Urothelium cell line (cell line): ENCODE data around the gene NCEH1.
"Not testable (repeated sequence)": the region's sequence is repeated elsewhere in the genome, so short reads cannot be mapped to it uniquely, and the experiment has no call there.

ENCODE experiments used
- DNase-seq: peaks from one replicate; pipeline ENCODE4 v3.0.0; 2011; ENCODE audit warnings: low spot score, mixed read lengths
- FAIRE-seq: peaks from 2 replicates; lab custom pipeline; 2011; peaks lifted over from hg19 to GRCh38; lab: Jason Lieb, UNC

NCEH1 gene

DNA sequence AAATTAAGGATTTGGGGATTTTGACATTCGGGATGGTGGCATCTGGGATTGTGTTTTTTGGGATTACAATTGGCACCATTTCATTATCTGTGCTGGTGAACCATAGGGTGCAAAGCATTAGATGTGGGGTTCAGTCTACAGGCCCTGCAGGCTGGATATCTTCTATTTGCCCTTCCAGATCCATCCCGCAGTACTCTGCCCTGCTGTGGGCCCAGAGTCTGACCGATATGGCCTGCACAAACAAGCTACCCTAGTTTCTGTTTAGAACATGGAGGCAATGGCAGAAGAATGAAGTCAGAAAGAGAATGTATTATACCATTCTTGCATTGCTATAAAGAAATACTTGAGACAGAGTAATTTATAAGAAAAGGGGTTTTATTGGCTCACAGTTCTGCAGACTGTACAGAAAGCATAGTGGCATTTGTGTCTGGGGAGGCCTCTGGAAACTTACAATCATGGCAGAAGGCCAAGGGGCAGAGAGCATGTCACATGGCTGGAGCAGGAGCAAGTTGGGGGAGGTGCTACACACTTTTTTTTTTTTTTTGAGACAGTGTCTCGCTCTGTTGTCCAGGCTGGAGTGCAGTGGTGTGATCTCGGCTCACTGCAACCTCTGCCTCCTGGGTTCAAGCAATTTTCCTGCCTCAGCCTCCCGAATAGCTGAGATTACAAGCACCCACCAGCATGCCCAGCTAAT, 93.7 kb downstream of the NCEH1 start:
- no peak for DNase-seq
- FAIRE-seq, result no peak

DNA sequence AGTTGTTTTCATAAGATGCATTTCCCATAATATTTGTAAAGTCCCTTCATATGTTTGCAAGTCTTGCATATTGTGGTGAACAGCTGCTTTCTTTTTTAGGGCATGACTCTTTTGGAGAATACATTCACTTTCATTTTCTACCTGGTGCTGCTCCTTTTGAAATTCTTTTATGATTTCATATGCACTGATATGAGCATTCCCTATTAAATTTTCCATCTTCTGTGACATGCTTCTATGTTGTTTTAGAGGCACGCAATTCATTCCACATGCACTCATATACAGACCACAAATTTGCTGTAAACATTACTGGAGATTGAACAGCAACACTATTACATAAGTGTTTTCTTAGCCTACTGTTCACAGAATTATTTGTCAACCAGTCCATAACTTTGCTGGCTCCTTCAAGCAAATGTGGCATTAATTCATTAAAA, 94.8 kb downstream of the NCEH1 start:
- FAIRE-seq (no peak), DNase-seq (no peak)

DNA sequence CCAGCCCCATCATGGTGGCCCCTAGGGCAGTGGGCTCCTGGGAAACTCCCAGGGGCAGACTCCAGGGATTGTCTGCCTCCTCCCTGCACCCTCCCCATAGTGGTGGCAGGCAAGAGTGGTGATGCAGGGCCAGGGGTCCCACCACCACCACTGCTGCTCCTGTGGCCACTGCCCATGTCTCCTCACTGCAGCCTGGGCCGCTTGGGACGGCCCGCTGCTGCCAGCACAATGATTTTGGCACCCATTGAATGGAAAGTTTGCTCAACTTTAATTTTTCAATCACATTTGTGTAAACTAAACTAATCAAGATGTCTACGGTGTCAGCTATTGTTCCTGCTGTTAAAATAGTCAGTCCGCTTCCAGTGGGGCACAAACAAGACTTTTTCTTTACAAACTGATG, 95.6 kb downstream of the NCEH1 start:
- FAIRE-seq, result no peak
- no peak for DNase-seq

DNA sequence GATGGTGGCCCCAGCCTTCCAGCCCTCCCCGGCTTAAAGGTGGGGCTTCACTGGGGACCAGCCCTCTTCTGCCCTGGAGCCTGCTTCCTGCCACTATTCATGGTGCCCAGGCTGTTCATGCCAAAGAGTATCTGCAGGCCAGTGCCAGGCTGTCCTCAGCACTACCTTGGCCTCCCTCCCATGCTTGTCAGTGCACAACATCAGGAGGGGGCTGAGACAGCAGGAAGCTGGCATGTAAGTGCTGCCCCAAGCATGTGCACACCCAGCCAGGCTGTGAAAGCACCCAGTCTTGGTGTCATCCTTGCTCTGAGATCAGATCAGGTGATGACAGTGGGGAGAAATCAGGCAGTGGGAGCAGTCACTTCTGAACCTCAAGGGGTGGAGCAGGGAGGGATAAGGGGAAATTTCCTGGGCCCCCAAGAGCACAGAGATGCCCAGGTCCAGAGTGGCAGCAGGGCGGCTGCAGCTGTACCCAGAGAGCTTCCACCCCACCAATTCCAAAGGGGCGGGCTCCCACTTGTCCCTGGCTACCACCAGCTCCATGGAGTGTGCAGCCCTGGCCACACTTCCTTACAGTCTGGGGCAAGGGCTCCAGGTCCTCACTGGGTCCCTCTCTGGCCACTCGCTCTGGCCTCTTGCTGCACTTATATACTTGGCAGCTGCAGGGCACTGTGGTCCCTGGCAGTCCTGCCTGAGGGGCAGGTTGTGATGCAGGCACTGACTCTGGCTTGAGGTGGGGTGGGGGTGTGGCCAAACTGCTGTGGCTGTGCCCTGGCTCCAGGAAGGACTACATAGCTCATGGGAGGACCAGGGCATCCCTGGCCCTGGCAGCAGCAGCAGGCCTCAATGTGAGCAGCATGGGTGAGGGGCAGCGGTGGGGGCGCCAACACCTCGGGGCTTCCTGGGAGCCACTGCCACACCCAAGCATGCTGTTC, 96.3 kb downstream of the NCEH1 start:
- DNase-seq (no peak), FAIRE-seq (no peak)

DNA sequence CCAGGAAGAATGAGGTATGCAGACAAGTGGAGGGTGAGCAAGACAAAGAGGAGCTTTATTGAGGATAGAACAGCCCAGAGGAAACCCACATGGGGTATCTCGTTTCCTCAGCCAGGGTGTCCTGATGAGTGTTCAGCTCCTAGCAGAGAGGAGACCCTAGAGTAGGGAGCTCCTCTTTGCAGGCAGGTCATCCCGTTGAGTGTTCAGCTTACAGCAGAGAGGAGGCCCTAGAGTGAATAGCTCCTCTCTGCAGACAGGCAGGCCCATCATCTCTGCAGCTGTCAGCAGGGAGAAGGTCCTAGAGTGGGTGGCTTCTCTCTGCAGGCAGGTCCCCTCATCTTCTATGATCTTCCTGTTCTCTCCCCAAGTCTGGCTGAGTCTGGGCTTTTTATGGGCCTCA, 97.0 kb downstream of the NCEH1 start:
- DNase-seq (no peak), FAIRE-seq (no peak)

DNA sequence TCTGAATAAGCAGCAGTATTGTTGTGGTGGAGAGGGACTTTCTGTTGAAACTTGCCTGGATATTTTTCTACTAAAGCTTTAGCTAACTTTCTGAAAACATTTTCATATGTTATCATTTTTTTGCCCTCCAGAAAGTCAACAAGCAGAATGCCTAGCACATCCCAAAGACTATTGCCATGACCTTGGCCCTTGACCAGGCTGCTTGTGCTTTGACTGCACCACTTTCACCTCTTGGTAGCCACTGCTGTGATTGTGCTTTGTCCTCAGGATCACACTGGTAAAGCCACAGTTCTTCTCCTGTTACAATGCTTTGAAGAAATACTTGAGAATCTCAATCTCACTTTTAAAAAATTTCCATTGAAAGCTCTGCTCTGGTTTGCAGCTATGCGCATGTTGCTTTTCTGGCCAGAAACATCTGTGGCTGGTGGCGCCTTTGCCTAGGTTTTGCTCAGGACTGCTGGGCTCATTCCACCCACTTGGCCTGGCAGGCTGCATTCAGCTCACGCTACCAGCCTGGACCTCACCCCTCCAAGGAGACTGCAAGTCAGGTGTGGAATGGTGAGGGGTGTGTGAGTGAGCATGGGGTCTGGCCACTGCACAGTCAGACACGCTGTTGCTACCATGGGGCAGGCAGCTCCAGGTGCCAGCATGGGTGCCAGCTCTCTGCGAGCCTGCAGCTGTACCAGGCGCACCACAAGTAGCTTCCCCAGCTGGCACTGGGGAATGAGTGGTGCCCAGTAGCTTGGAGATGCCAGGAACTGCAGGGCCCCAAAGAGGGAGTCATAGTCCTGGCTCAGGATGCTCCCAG, 97.8 kb downstream of the NCEH1 start:
- no peak for FAIRE-seq

DNA sequence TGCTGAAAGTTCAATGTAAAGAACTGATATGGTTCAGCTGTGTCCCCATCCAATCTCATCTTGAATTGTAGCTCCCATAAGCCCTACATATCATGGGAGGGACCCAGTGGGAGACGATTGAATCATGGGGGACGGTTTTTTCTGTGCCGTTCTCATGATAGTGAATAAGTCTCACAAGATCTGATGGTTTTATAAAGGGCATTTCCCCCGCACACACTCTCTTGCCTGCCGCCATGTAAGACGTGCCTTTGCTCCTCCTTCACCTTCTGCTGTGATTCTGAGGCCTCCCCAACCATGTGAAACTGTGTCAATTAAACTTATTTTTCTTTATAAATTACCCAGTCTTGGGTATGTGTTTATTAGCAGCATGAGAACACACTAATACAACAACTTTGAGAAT, 101.1 kb downstream of the NCEH1 start:
- FAIRE-seq, result no peak

More for the DNA sequence above, 97.8 kb downstream of the NCEH1 start:
- DNase-seq, result no peak

DNA sequence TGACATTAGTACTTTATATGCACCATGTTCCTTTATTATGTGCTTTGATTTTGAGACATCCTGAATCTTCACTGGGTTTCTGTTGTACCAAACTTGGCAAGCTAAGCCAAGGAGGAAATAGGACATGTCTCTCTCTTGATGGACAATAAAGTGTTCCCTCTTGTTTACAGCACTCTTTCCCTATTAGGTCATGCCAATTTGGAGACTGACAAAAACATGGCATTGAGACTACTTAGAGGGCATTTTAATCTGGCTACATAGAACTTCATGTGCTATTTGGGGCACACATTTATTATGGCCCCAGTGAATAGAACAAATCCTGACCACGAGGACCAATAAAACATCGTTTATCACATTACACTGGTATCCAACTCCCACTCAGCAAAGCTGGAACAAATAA, 102.3 kb downstream of the NCEH1 start:
- FAIRE-seq, result no peak
- DNase-seq, result no peak

More for the DNA sequence above, 101.1 kb downstream of the NCEH1 start:
- no peak for DNase-seq

DNA sequence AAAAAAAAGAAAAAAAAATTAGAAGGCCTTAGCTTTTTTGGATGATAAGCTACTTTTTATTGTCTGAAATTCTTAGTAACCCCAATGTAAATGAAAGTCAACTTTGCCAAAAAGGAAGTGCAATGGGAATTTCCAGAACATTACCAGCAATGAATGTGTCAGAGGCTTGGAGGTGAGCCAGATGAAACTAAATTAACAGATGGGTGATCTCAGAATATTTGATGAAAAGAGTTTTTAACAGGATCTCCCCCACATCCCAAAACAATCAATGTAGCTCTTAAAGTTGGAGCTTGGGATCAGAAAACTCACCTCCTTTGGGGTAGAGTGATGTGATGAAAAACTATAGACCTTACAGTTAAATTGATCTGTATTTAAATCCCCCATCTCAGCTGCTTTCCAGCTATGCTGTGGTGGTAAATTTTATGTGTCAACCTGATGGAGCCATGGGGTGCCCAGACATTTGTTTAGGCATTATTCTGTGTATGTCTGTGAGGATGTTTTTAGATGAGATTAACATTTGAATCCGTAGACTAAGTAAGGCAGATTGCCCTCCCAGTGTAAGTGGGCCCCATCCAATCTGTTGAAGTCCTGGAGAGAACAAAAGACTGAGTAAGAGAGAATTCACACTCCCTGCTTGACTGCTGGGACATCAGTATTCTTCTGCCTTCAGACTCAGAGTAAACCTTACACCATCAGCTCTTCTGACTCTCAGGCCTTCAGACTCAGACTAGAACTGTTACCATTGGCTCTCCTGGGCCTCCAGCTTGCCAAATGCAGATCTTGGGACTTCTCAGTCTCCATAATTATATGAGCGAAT, 103.4 kb downstream of the NCEH1 start:
- DNase-seq (no peak), FAIRE-seq (no peak)

DNA sequence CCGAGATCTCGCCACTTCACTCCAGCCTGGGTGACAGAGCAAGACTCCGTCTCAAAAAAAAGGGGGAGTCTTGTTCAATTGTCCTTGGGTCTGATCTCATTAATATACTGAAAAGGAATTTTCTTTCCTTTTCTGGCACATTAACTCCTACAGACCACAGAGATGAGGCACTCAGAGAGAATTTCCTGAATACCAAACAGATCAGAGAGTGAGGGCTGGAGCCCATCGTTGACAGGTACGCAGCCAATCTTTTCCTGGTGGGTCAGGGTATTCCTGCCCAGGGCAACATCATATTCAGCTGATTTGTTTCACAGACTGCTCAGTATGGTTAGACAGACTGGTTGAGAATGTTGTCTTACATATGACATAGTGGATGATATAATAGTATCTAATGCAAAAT, 104.8 kb downstream of the NCEH1 start:
- no peak for FAIRE-seq
- DNase-seq, result peak; percentile 29

DNA sequence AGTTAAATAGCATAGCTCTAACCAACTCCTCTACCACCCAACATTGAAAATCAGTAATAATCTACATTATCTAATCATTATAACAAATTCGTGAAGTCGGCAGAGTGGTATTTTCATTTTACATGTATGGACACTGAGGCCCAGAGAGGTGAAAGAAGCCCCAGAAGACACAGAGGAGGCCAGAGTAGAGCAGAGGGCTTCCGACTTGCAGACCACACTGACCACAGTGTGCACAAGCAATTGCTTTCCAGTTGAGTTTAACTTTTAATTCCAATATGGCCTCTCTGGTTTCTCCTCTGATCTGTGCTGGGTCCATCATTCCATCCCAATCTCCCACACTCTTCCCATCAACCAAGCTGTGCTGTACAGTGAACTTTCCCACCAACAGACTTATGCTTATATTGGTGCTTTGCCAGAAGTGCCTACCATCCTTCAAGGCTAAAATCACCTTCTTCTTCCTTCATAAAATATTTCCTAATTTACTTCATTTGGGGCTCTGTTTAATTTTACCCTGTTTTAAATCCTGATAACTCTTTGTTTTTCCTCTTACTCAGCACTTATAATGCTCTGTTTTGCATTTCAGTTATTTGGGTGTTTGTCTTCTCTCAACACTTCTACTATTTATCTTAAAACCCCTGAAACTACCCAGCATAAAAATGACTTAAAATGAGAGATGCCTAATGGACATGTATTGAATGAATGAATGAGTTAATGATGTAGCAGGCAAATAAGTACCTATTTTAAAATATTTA, 105.8 kb downstream of the NCEH1 start:
- FAIRE-seq (no peak), DNase-seq (no peak)

DNA sequence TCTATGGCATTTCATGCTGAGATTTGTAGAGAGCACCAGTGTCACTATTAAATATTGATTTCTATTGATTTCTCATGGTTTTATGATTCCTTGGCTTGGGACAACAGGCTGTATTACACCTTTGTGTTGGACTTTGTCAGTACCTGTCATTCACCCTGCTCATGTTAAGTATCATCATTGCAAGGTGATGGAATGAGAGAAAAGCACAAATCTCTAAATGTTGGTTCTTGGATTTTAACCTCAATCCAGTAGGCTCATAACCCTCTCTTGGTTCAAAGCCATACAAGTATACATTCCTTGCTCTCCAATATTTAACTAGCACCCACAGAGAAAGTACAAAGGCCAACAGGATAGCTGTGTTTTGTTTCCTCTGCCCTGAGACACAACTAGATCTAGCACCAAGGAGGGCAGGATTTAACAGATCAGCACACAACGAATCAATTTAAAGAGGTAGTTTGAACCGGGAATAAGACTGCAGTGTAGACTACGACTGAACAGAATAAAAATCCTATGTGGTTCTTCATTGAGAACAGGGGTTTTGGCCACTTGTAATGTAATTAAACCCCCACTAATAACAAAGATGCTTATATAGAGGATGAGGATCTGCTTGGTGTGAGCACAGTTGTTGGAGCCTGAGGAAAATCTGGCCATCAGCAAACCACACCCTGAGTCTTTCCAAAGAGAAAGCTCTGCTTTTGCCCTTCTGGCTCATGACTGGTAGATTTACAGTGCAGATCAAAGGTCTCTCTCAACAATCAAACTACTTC, 109.6 kb downstream of the NCEH1 start:
- FAIRE-seq (no peak), DNase-seq (no peak)

DNA sequence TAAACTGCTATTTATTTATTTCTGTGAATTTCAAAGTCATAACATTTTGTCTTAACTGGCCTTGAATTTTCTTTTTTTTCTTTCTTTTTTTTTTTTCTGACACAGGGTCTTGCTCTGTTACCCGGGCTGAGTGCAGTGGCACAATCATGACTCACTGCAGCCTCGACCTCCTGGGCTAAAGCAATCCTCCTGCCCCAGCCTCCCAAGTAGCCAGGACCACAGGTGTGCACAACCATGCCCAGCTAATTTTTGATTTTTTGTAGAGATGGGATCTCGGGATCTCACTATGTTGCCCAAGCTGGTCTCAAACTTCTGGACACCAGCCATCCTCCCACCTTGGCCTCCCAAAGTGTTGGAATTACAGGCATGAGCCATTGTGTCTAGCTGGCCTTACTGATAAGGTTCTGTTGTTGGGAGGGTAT, 110.2 kb downstream of the NCEH1 start:
- FAIRE-seq (no peak), DNase-seq (no peak)

DNA sequence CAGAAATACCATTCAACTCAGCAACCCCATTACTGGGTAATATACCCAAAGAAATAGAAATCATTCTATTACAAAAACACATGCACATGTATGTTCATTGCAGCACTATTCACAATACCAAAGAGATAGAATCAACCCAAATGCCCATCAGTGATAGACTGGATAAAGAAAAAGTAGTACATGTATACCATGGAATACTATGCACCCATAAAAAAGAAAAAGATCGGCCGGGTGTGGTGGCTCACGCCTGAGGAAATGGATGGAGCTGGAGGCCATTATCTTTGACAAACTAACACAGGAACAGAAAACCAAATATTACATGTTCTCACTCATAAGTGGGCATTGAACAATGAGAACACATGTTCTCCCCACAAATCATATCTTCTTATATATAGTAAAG, 112.0 kb downstream of the NCEH1 start:
- FAIRE-seq (no peak), DNase-seq (no peak)

DNA sequence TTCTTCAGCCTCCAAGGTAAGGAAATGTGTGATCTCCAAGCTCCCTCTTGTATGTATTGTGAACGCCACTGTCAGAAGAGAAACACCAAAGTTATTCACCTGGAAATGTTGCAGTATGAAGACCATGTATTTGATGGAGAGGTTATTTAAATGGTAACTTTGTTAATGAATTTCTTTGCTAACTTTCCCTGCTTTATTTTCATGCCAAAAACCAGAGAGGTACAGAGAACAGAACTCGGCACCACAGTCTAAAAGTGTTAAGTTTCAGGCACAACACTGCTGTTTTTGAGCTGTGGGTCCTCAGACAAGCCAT, 114.5 kb downstream of the NCEH1 start:
- DNase-seq (no peak), FAIRE-seq (no peak)

DNA sequence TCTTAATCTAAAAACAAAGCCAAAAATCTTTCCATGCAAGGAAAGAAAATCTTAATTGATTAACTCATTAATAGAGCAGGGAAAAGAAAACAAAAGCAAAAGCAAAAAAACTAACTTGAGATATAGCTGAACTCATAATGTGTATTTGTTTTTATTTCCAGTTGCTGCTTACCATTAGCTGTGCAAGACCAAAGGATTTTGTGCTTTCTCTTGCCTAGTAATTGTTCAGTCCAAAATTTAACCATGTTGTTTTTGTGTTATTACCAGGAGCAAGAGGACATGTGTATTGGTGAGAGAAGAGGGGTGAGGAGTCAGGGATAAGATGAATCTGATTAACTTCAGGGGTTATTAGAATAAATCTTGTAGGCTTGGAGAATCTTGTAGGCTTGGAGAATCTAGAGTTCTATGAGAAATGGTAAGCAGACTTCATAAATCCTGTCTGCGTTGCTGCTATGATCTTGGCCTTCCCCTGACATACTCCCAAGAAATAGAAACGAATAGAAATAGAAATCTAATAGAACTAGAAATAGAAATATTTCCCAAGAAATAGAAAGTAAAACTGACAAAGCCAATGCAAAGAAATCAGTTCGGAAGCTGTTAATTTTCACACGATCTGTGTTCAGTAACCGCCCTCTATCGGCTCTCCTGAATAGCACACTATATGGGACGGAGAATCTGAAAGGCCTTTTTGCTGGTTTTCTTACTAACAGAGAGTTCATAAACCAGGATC, 115.0 kb downstream of the NCEH1 start:
- DNase-seq (peak; percentile 46), FAIRE-seq (no peak)

DNA sequence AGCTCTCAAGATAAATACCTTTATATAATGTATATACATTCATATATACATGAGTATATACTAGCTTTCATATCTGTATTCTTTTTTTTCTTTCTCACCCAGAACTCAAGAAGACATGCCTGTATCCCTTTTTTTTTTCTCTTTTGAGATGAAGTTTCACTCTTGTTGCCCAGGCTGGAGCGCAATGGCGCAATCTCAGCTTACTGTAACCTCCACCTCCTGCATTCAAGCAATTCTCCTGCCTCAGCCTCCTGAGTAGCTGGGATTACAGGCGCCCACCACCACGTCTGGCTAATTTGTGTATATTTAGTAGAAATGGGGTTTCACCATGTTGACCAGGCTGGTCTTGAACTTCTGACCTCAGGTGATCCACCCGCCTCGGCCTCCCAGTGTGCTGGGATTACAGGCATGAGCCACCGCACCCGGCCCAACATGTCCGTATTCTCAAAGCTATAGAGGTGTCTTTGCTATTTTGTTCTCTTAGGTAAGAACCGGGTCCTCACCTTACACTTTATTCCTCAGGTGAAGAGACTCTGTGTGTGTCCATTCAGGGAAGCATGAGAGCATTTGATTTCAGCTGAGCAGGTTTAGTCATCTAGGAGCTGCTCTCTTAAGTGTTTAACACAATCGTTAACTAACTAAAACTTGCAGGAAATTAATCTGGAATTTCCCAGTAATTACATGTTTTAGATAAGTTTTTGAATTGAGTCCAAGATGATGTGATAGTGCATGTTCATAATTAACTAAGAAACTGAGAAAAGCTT, 115.8 kb downstream of the NCEH1 start:
- not testable (repeated sequence) for DNase-seq, FAIRE-seq
